ENCODE results near the gene TBKBP1.

The TBKBP1 gene

DNA sequence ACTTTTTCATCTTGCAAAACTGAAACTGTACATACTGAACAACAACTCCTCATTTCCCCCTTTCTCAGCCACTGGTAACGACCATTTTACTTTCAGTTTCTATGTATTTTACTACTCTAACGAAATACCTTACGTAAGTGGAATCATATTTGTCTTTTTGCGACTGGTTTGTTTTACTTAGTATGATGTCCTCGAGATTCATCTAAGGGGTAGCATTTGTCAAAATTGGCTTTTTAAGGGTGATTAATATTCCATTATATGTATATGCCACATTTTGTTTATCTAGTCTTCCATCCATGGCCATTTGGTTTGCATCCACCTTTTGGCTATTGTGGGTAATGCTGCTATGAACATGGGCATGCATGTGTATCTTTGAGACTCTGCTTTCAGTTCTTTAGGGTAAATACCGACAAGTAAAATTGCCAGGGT lies 33.9 kb upstream of the TBKBP1 start:
- no peak overlapping the region for H2AFZ ChIP-seq (ENCODE audit: low read depth, low read length)
- no peak overlapping the region for H3K4me3 ChIP-seq (ENCODE audit: low read depth in 1 of 2, low read length in 2 of 2)
- no peaks in the 10 kb centered on the region for H3K9me3 ChIP-seq (ENCODE audit: insufficient read depth, low read length, severe bottlenecking)
- H3K4me2 ChIP-seq (ENCODE audit: insufficient read depth, low read length) = no peak overlapping the region
- H3K27me3 ChIP-seq (ENCODE audit: insufficient read depth, low read length, poor library complexity) = no peaks in the 10 kb centered on the region
- H3K36me3 ChIP-seq (ENCODE audit: insufficient read depth, low read length) = peaks cover 99% of the 10 kb centered on the region
- peaks cover 75% of the 10 kb centered on the region for H4K20me1 ChIP-seq (ENCODE audit: insufficient read depth, low read length)
- peaks cover 27% of the 10 kb centered on the region for H3K4me1 ChIP-seq (ENCODE audit: insufficient read depth, low read length)
- no peak overlapping the region for H3K9ac ChIP-seq (ENCODE audit: low read depth, low read length)
- no peak for ATAC-seq (ENCODE audit: insufficient read depth, low read depth)
- no peak for TF ChIP-seq EZH2 (IDR thresholded peaks at IDR 0.05; ENCODE audit: borderline replicate concordance, low read depth, low read length, severe bottlenecking)
- TF ChIP-seq, protein P1, sequence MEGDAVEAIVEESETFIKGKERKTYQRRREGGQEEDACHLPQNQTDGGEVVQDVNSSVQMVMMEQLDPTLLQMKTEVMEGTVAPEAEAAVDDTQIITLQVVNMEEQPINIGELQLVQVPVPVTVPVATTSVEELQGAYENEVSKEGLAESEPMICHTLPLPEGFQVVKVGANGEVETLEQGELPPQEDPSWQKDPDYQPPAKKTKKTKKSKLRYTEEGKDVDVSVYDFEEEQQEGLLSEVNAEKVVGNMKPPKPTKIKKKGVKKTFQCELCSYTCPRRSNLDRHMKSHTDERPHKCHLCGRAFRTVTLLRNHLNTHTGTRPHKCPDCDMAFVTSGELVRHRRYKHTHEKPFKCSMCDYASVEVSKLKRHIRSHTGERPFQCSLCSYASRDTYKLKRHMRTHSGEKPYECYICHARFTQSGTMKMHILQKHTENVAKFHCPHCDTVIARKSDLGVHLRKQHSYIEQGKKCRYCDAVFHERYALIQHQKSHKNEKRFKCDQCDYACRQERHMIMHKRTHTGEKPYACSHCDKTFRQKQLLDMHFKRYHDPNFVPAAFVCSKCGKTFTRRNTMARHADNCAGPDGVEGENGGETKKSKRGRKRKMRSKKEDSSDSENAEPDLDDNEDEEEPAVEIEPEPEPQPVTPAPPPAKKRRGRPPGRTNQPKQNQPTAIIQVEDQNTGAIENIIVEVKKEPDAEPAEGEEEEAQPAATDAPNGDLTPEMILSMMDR (IDR thresholded peaks at IDR 0.05; ENCODE audit: borderline replicate concordance, extremely low read depth, low read length, poor library complexity, severe bottlenecking) = no peak
- DNase-seq = no peak
- no peak overlapping the region for H3K27ac ChIP-seq (ENCODE audit: low read length)
- peaks cover 75% of the 10 kb centered on the region for H3K79me2 ChIP-seq (ENCODE audit: insufficient read depth, low read length)

GRCh38 chr17:47663912-47664623 lies 29.9 kb upstream of the TBKBP1 start:
- peaks cover 57% of the 10 kb centered on the region for H3K79me2 ChIP-seq (ENCODE audit: insufficient read depth, low read length)
- H2AFZ ChIP-seq (ENCODE audit: low read depth, low read length) = no peak overlapping the region
- no peak overlapping the region for H3K4me2 ChIP-seq (ENCODE audit: insufficient read depth, low read length)
- no peak overlapping the region for H3K4me3 ChIP-seq (ENCODE audit: low read depth in 1 of 2, low read length in 2 of 2)
- H3K4me1 ChIP-seq (ENCODE audit: insufficient read depth, low read length) = no peaks in the 10 kb centered on the region
- ATAC-seq (ENCODE audit: insufficient read depth, low read depth) (peak; percentile 83), DNase-seq (peak; percentile 64)
- H3K36me3 ChIP-seq (ENCODE audit: insufficient read depth, low read length) = peaks cover 96% of the 10 kb centered on the region
- no peak overlapping the region for H3K27ac ChIP-seq (ENCODE audit: low read length)
- TF ChIP-seq EZH2 (IDR thresholded peaks at IDR 0.05; ENCODE audit: borderline replicate concordance, low read depth, low read length, severe bottlenecking) = no peak
- TF ChIP-seq, protein P1 (IDR thresholded peaks at IDR 0.05; ENCODE audit: borderline replicate concordance, extremely low read depth, low read length, poor library complexity, severe bottlenecking) = peak; percentile 83
- H3K9me3 ChIP-seq (ENCODE audit: insufficient read depth, low read length, severe bottlenecking) = no peaks in the 10 kb centered on the region
- no peak overlapping the region for H3K9ac ChIP-seq (ENCODE audit: low read depth, low read length)
- peaks cover 57% of the 10 kb centered on the region; the same call in 1 of the 2 replicates for H4K20me1 ChIP-seq (ENCODE audit: insufficient read depth, low read length)
- H3K27me3 ChIP-seq (ENCODE audit: insufficient read depth, low read length, poor library complexity) = no peaks in the 10 kb centered on the region

GRCh38 chr17:47664624-47664941 lies 29.4 kb upstream of the TBKBP1 start:
- DNase-seq (no peak), ATAC-seq (ENCODE audit: insufficient read depth, low read depth) (no peak)
- no peaks in the 10 kb centered on the region for H3K27me3 ChIP-seq (ENCODE audit: insufficient read depth, low read length, poor library complexity)
- no peak overlapping the region for H2AFZ ChIP-seq (ENCODE audit: low read depth, low read length)
- peaks cover 96% of the 10 kb centered on the region for H3K36me3 ChIP-seq (ENCODE audit: insufficient read depth, low read length)
- H3K27ac ChIP-seq (ENCODE audit: low read length) = no peak overlapping the region
- no peaks in the 10 kb centered on the region for H3K9me3 ChIP-seq (ENCODE audit: insufficient read depth, low read length, severe bottlenecking)
- H4K20me1 ChIP-seq (ENCODE audit: insufficient read depth, low read length) = peaks cover 58% of the 10 kb centered on the region; the same call in 1 of the 2 replicates
- H3K4me1 ChIP-seq (ENCODE audit: insufficient read depth, low read length) = no peaks in the 10 kb centered on the region
- no peak for TF ChIP-seq EZH2 (IDR thresholded peaks at IDR 0.05; ENCODE audit: borderline replicate concordance, low read depth, low read length, severe bottlenecking)
- TF ChIP-seq, protein P1 (IDR thresholded peaks at IDR 0.05; ENCODE audit: borderline replicate concordance, extremely low read depth, low read length, poor library complexity, severe bottlenecking) = no peak
- H3K4me3 ChIP-seq (ENCODE audit: low read depth in 1 of 2, low read length in 2 of 2) = no peak overlapping the region
- H3K9ac ChIP-seq (ENCODE audit: low read depth, low read length) = no peak overlapping the region
- no peak overlapping the region for H3K4me2 ChIP-seq (ENCODE audit: insufficient read depth, low read length)
- peaks cover 54% of the 10 kb centered on the region for H3K79me2 ChIP-seq (ENCODE audit: insufficient read depth, low read length)
